Esophagus squamous epithelium (tissue), 5 donors: Measurements from ENCODE around the gene OR2T3. TPM values are rescaled to one million over a fixed set of nuclear protein-coding genes. Genes with fewer than 3 reads are reported as not detected.
"Not testable (repeated sequence)": the region's sequence is repeated elsewhere in the genome, so short reads cannot be mapped to it uniquely, and the experiment has no call there.

Experiments
- DNase-seq: peaks from one replicate; lab custom pipeline; 2025; lab: John Stamatoyannopoulos, UW
- H3K27ac ChIP-seq, 4 donors: fragments of 200-600 bp; sonication (generic); one replicate each; pipeline ENCODE4 v1.5.1; 2016 to 2019; ENCODE audit warnings: mild to moderate bottlenecking in 1 of 4
- H3K27me3 ChIP-seq, 4 donors: fragments of 200-600 bp; sonication (generic); 1 replicate in 3 of 4; 2 replicates in 1 of 4; pipeline versions ENCODE4 v1.5.1 to v1.6.0; 2017 to 2021; ENCODE audit warnings: antibody characterized with exemption in 1 of 4
- H3K36me3 ChIP-seq, 3 donors: fragments of 200-600 bp; sonication (generic); one replicate each; pipeline ENCODE4 v1.5.1; 2016 to 2019
- H3K4me1 ChIP-seq, 3 donors: fragments of 200-600 bp; sonication (generic); one replicate each; pipeline ENCODE4 v1.5.1; 2017 to 2019
- H3K4me3 ChIP-seq, 4 donors: fragments of 200-600 bp; sonication (generic); 1 replicate in 3 of 4; 2 replicates in 1 of 4; pipeline ENCODE4 v1.5.1; 2016 to 2019; ENCODE audit warnings: mild to moderate bottlenecking in 2 of 4, moderate library complexity in 1 of 4
- H3K9me3 ChIP-seq, 3 donors: fragments of 200-600 bp; sonication (generic); one replicate each; pipeline ENCODE4 v1.5.1; 2016 to 2019
- CTCF ChIP-seq, 6 experiments: fragments of 450-650 bp in 4 of 6; fragments of 200-600 bp in 2 of 6; sonication (generic) in 2 of 6; IDR thresholded peaks; one replicate each; pipeline ENCODE4 v1.5.1; 2016 to 2019; ENCODE audit warnings: antibody characterized with exemption in 6 of 6, mild to moderate bottlenecking in 4 of 6, moderate library complexity in 4 of 6
- POLR2A ChIP-seq, 4 donors: fragments of 450-650 bp; IDR thresholded peaks; one replicate each; pipeline ENCODE4 v1.6.1; 2017; ENCODE audit warnings: antibody characterized with exemption in 4 of 4, mild to moderate bottlenecking in 4 of 4, moderate library complexity in 3 of 4
- WGBS, 2 donors: methylation state at CpG; one replicate each; pipeline ENCODE4 v1.1.5; 2018; 5-methylcytosine and 5-hydroxymethylcytosine counted together
- intact Hi-C: fragments of 100-400 bp; cut with DNase I; formaldehyde crosslinking; loops from one replicate; pipeline ENCODE4 v1.15.0; 2022
- total RNA-seq, 4 donors: library from RNA; depleted of rRNA; stranded (reverse); fragments of >200 nt; gene quantifications; one replicate each; pipeline ENCODE4 v1.1.0, GENCODE V29; 2016
- donor health status: DM: yes; HTN: yes; CAD: no.

The OR2T3 gene
- total RNA-seq, 4 donors from 2014 or later, result not detected

GRCh38 chr1:248481686-248482579, 8.8 kb downstream of the OR2T3 start:
- WGBS, 2 donors, result 53 to 57% methylated on average over 12 to 13 of the region's 13 CpGs
- H3K9me3 ChIP-seq, H3K4me1 ChIP-seq, H3K27me3 ChIP-seq, H3K36me3 ChIP-seq, intact Hi-C loops, DNase-seq, H3K4me3 ChIP-seq, H3K27ac ChIP-seq: not testable (repeated sequence)

GRCh38 chr1:248488289-248488688, 15.1 kb downstream of the OR2T3 start, which contains the start of gene OR2T5:
Gene OR2T5 (plus strand): TSS chr1:248488589. CDS start chr1:248488589, 0 bp downstream.
- H3K4me1 ChIP-seq, H3K4me3 ChIP-seq, H3K27ac ChIP-seq, H3K9me3 ChIP-seq, H3K27me3 ChIP-seq, intact Hi-C loops, H3K36me3 ChIP-seq, DNase-seq: not testable (repeated sequence)
- no CpG with 5 or more reads among the region's 6 CpGs for WGBS, 2 donors

- intact Hi-C loops, DNase-seq, H3K4me3 ChIP-seq, H3K27ac ChIP-seq, H3K4me1 ChIP-seq, H3K27me3 ChIP-seq, H3K36me3 ChIP-seq, H3K9me3 ChIP-seq: not testable (repeated sequence)
- no CpG with 5 or more reads among the region's 5 CpGs for WGBS, 2 donors
These were observed 23.5 kb downstream of the OR2T3 start for GRCh38 chr1:248496661-248497060.

GRCh38 chr1:248500305-248501035, 27.3 kb downstream of the OR2T3 start:
- 71 to 83% methylated on average over 1 of the region's 2 CpGs for WGBS, 2 donors
- H3K4me1 ChIP-seq, intact Hi-C loops, H3K27me3 ChIP-seq, H3K36me3 ChIP-seq, DNase-seq, H3K9me3 ChIP-seq, H3K4me3 ChIP-seq, H3K27ac ChIP-seq: not testable (repeated sequence)

GRCh38 chr1:248507773-248508172, 34.6 kb downstream of the OR2T3 start, which contains the start of gene OR2G6:
Gene OR2G6 (plus strand): TSS chr1:248508073. CDS start chr1:248521647, 13,574 bp downstream.
- H3K27me3 ChIP-seq, H3K4me3 ChIP-seq, H3K27ac ChIP-seq, intact Hi-C loops, H3K36me3 ChIP-seq, DNase-seq, H3K4me1 ChIP-seq, H3K9me3 ChIP-seq: not testable (repeated sequence)
- no CpG with 5 or more reads among the region's 2 CpGs for WGBS, 2 donors

- H3K27me3 ChIP-seq, H3K36me3 ChIP-seq, H3K4me1 ChIP-seq, H3K27ac ChIP-seq, H3K9me3 ChIP-seq, intact Hi-C loops, H3K4me3 ChIP-seq, DNase-seq: not testable (repeated sequence)
These were observed 37.1 kb downstream of the OR2T3 start for GRCh38 chr1:248510217-248510616.

GRCh38 chr1:248521856-248522255, 48.7 kb downstream of the OR2T3 start:
- no peak overlapping the region for H3K27ac ChIP-seq
- intact Hi-C loops, result no loop called here

More at GRCh38 chr1:248521856-248522255, 48.7 kb downstream of the OR2T3 start:
- no peak for DNase-seq
- H3K36me3 ChIP-seq, result no peaks in the 10 kb centered on the region
- WGBS, 2 donors, result 78 to 86% methylated on average over 12 of the region's 12 CpGs
- no peaks in the 10 kb centered on the region for H3K27me3 ChIP-seq
- no peak overlapping the region for H3K4me3 ChIP-seq
- H3K4me1 ChIP-seq, result no peaks in the 10 kb centered on the region
- no peak for TF ChIP-seq CTCF (IDR thresholded peaks at IDR 0.05)
- TF ChIP-seq POLR2A (IDR thresholded peaks at IDR 0.05), result no peak
- H3K9me3 ChIP-seq, result no peaks in the 10 kb centered on the region

Other genes with a start within 250 kb of the OR2T3 start
- gene OR2M4, start 241.9 kb upstream of the OR2T3 start, total RNA-seq, result not detected
- not detected for gene OR2T33, start 195.4 kb upstream of the OR2T3 start, total RNA-seq
- gene OR2T12, start 169.9 kb upstream of the OR2T3 start, total RNA-seq, result not detected
- not detected for gene OR2M7, start 148.8 kb upstream of the OR2T3 start, total RNA-seq
- gene OR14C36, start 124.6 kb upstream of the OR2T3 start, total RNA-seq, result not detected
- gene OR2T4, start 111.7 kb upstream of the OR2T3 start, total RNA-seq, result not detected
- not detected for gene OR2T6, start 97.6 kb upstream of the OR2T3 start, total RNA-seq
- not detected for gene OR2T1, start 70.3 kb upstream of the OR2T3 start, total RNA-seq
- not detected for gene OR2T2, start 27.7 kb upstream of the OR2T3 start, total RNA-seq
- gene OR2T5, start 15.2 kb downstream of the OR2T3 start, total RNA-seq, result not detected
- gene OR2G6, start 34.7 kb downstream of the OR2T3 start, total RNA-seq, result not detected
- not detected for gene OR2T29, start 89.4 kb downstream of the OR2T3 start, total RNA-seq
- gene OR2T34, start 101.4 kb downstream of the OR2T3 start, total RNA-seq, result not detected
- not detected for gene OR2T10, start 124.3 kb downstream of the OR2T3 start, total RNA-seq
- gene OR2T11, start 161.7 kb downstream of the OR2T3 start, total RNA-seq, result not detected
- not detected for gene OR2T35, start 171.9 kb downstream of the OR2T3 start, total RNA-seq
- not detected for gene OR2T27, start 182.2 kb downstream of the OR2T3 start, total RNA-seq
- gene OR14I1, start 229.4 kb downstream of the OR2T3 start, total RNA-seq, result not detected